Natural killer cell (primary cell): ENCODE measurements around the gene ARL15. TPM values are rescaled to one million over a fixed set of nuclear protein-coding genes. Genes with fewer than 3 reads are reported as not detected.

Source experiments
- ATAC-seq, 3 donors: fragments of 150-1000 bp in 2 of 3; fragments of 200-7000 bp in 1 of 3; cut with Tn5 transposase; 1 replicate in 1 of 3; 2 replicates in 2 of 3; pipeline ENCODE4 v1.10.0; 2021; ENCODE audit warnings: mild to moderate bottlenecking in 2 of 3, moderate library complexity in 2 of 3
- DNase-seq, 2 donors: peaks; one replicate each; pipeline versions ENCODE4 v3.0.0 to v3.0.0-alpha.2; 2013 to 2021; ENCODE audit warnings: mixed read lengths in 1 of 2
- H3K27ac ChIP-seq: one replicate; pipeline ENCODE4 v1.5.1; 2013; ENCODE audit warnings: mild to moderate bottlenecking, low read length
- H3K27me3 ChIP-seq: one replicate; pipeline ENCODE4 v1.6.1; 2013; ENCODE audit warnings: low read length; ENCODE audit not compliant: control insufficient read depth, insufficient read depth
- H3K36me3 ChIP-seq: one replicate; pipeline ENCODE4 v1.6.1; 2013; ENCODE audit warnings: low read length; ENCODE audit not compliant: control insufficient read depth, insufficient read depth
- H3K4me1 ChIP-seq: one replicate; pipeline ENCODE4 v1.6.1; 2013; ENCODE audit warnings: low read length; ENCODE audit not compliant: control insufficient read depth, insufficient read depth
- H3K4me3 ChIP-seq: one replicate; pipeline ENCODE4 v1.5.1; 2013; ENCODE audit warnings: low read length
- H3K9me3 ChIP-seq: one replicate; pipeline ENCODE4 v1.6.1; 2013; ENCODE audit warnings: low read length; ENCODE audit not compliant: control insufficient read depth, insufficient read depth
- H3K27ac Mint-ChIP-seq, 2 donors: one replicate each; pipeline ENCODE4 v1.8.0; 2022; ENCODE audit warnings: mild to moderate bottlenecking in 2 of 2, mixed read lengths in 2 of 2, moderate library complexity in 1 of 2
- H3K27me3 Mint-ChIP-seq, 2 donors: one replicate each; pipeline ENCODE4 v1.8.0; 2022; ENCODE audit warnings: low read depth in 2 of 2, mixed read lengths in 2 of 2
- H3K36me3 Mint-ChIP-seq: one replicate; pipeline ENCODE4 v1.8.0; 2022; ENCODE audit warnings: mixed read lengths
- H3K4me1 Mint-ChIP-seq, 2 donors: one replicate each; pipeline ENCODE4 v1.8.0; 2022; ENCODE audit warnings: mixed read lengths in 2 of 2
- H3K4me3 Mint-ChIP-seq: one replicate; pipeline ENCODE4 v1.8.0; 2022; ENCODE audit warnings: mild to moderate bottlenecking, moderate library complexity, mixed read lengths
- H3K9me3 Mint-ChIP-seq, 2 donors: one replicate each; pipeline ENCODE4 v1.8.0; 2022; ENCODE audit warnings: mixed read lengths in 2 of 2
- CTCF ChIP-seq: fragments of 200-600 bp; IDR thresholded peaks from one replicate; pipeline ENCODE4 v1.8.0; 2022; ENCODE audit warnings: antibody characterized with exemption
- WGBS: methylation state at CpG from one replicate; pipeline ENCODE4 v1.1.7; 2013; ENCODE audit warnings: missing lambda C conversion rate; ENCODE audit not compliant: insufficient coverage; 5-methylcytosine and 5-hydroxymethylcytosine counted together
- intact Hi-C: fragments of 100-400 bp; cut with micrococcal nuclease; formaldehyde crosslinking; loops from one replicate; pipeline ENCODE4 v1.14.2; 2022
- total RNA-seq, 4 donors: library from RNA; stranded (reverse); fragments of 120-200 nt in 1 of 4; gene quantifications; one replicate each; pipeline versions ENCODE4 v1.2.3 to v1.2.4, GENCODE V29; 2013 to 2022

The ARL15 gene
- total RNA-seq, 3 donors from 2014 or later (not counting 1 experiment from before 2014, with no cell fraction given) = 28.9 to 35.1 (median 33.1) TPM

GRCh38 chr5:53834500-53834899, 475.9 kb downstream of the ARL15 start:
- 72% methylated on average over 4 of the region's 4 CpGs for WGBS
- Histone ChIP-seq H3K36me3 (no peaks in the 10 kb centered on the region), H3K27me3 (no peaks in the 10 kb centered on the region), H3K4me1 (no peaks in the 10 kb centered on the region), H3K9me3 (no peaks in the 10 kb centered on the region), H3K4me3 (no peak overlapping the region), H3K27ac (no peak overlapping the region)
- Mint-ChIP-seq H3K27ac (no peak overlapping the region), H3K4me3 (no peak overlapping the region), H3K36me3 (no peaks in the 10 kb centered on the region), H3K27me3 (no peaks in the 10 kb centered on the region), H3K4me1 (no peaks in the 10 kb centered on the region), H3K9me3 (no peaks in the 10 kb centered on the region)
- DNase-seq = no peak
- no peak for ATAC-seq
- TF ChIP-seq CTCF = no peak
- intact Hi-C loops = no loop called here

Other genes starting within 250 kb of the ARL15 start
- gene HSPB3, start 145.1 kb upstream of the ARL15 start, total RNA-seq = not detected
- 10 to 100 TPM; 31.1 to 45.6 (median 40.8) TPM for gene SNX18, start 207.2 kb upstream of the ARL15 start, total RNA-seq